GM13976 (cell line): ENCODE results near the gene BZW1.
"Not testable (repeated sequence)": the region's sequence is repeated elsewhere in the genome, so short reads cannot be mapped to it uniquely, and the experiment has no call there.

ENCODE experiments used
- DNase-seq: peaks from one replicate; pipeline ENCODE4 v3.0.0; 2012; ENCODE audit warnings: low spot score
- CTCF ChIP-seq: IDR thresholded peaks from 2 replicates; pipeline ENCODE4 v1.5.1; 2012; ENCODE audit warnings: borderline replicate concordance, mild to moderate bottlenecking; ENCODE audit not compliant: insufficient read depth; ENCODE audit errors: extremely low read depth, missing control alignments, control extremely low read depth
- in situ Hi-C: fragments of 300-500 bp; cut with MboI; formaldehyde crosslinking; loops from one replicate; pipeline ENCODE4 v1.12.0; 2022; ENCODE audit warnings: low sequenced_read_pairs, mixed read lengths, inconsistent platforms; ENCODE audit not compliant: unreplicated experiment

Gene BZW1

DNA sequence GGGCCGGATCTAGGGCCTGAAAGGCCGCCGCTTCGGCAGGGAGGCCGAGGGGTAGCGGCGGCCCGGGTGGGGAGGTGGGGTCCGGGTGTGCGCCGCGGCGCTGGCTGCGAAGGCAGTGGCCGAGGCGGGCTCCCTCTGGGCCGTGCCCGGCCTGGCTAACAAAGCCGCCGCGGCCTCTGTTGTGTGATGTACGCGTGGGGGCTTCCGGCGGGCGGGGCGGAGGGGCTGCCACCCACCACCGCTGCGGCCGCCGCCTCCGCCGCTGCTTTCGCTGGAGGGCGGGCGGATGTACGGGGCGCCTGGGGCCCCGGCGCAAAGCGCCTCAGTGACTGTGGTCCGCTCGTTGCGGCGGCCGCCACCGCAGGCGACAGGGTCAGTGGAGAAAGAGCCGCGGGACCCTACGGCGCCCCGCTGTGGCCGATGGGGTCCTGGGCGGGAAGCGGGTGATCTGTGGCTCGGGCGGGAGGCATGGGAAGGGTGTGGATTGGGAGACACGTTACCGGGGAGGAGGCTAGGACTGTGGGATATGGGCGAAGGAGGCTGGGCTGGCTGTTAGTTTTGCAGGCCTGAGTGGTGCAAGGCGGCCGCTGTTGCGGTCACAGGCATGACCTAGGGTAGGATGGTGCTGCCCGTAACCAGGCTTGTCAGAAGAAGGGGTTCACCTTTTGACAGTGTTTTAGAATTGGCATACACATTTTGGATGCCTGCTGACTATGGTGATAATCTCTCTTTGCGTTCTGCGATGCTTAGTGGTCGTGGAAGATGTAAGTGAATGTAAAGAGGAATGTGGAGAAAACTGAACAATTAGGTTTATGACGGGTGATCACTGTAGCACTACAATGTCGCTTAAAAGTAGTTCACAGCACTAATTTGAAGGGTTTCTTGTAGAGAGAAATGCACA, 662 bp downstream of the BZW1 start:
- peak; percentile 66 for TF ChIP-seq CTCF
- DNase-seq: peak; percentile 74
- in situ Hi-C loops: no loop called here

DNA sequence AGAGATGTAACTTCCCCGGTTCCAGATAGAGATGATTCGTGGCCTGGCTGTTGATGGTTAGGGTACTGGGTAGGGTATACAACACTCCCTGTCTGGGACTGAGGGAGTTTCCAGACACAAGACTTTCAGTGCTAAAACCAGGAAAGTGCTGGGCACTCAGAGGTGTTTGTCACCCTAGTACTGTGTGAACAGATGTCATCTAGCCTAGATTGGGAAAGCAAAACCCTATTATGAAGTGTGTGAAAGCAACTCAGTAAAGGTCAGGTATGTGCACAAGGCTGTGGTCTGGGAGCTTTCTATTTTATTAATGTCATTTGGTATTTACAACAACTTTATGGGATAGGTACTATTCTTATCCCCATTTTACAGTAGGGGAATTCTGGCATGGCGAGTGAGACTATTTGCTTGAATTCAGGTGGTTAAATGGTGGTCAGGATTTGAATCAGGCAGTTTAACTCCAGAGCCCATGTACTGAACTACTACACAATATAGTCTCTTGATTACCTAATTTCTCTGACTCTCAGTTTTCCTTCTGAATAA, 2.6 kb downstream of the BZW1 start:
- no peak for DNase-seq
- in situ Hi-C loops: no loop called here
- no peak for TF ChIP-seq CTCF

GRCh38 chr2:200814917-200815316, 3.2 kb downstream of the BZW1 start:
- no peak for TF ChIP-seq CTCF
- DNase-seq: no peak
- in situ Hi-C loops: no loop called here

DNA sequence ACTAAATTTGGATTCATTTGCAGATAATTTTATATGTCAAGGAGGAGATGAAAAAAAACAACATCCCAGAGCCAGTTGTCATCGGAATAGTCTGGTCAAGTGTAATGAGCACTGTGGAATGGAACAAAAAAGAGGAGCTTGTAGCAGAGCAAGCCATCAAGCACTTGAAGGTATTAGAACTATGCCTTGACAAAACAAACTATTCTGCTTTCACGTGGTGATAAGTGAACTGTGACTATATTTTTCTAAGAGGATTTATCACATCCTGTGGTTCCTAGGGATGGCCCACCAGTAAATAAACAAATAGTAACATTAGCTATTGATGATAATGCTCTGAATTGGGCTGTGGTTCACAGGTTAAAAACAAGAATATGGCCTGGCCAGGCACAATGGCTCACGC, 7.0 kb downstream of the BZW1 start:
- in situ Hi-C loops, DNase-seq: not testable (repeated sequence)

DNA sequence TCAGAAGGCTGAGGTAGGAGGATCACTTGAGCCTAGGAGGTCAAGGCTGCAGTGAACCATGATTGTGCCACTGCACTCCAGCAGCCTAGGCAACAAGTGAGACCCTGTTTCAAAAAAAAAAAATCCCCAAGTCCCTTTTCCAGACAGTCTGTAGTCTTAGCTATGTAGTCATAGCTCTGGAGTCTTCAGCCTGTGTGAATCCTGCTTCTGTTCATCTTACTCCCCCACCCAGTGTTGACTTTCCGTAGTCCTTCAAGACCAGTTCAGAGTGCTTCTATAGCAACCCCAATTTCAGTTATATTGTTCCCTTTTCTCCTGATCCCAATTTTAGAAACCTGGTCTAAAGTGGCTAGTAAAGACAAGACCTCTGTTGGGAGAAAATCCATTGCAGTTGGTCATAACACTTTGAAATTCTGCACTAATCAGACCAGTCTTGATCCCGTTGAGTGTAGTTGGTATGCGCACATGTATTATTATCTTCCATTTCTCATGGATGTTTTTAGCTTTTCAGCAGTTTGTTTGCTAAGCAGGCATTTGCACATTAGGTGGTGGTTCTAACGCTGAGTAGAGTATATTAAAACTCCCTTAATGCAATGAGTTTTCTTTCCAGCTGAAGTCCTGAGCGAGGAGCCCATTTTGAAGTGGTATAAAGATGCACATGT, 9.0 kb downstream of the BZW1 start:
- no peak for DNase-seq
- TF ChIP-seq CTCF: no peak
- in situ Hi-C loops: no loop called here

DNA sequence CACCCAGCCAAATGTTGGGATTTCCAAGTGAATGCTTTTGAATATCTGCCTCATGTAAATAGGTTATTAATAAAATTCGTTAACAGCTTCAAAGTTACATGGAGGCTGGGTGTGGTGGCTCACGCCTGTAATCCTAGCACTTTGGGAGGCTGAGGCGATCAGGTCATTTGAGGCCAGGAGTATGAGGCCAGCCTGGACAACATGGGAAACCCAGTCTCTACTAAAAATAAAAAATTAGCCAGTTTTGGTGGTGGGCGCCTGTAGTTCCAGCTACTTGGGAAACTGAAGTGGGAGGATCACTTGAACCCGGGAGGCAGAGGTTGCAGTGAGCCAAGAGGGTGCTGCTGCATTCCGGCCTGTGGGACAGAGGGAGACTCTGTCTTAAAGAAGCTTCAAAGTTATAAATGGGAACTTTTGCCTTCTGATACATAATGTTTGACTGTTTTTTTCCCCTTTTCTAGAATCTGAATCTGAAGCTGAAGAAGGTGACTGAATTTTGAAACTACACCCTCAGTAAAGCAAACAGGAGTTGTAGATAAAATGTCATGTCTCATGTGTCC, 10.1 kb downstream of the BZW1 start:
- in situ Hi-C loops: no loop called here
- no peak for TF ChIP-seq CTCF
- DNase-seq: no peak

DNA sequence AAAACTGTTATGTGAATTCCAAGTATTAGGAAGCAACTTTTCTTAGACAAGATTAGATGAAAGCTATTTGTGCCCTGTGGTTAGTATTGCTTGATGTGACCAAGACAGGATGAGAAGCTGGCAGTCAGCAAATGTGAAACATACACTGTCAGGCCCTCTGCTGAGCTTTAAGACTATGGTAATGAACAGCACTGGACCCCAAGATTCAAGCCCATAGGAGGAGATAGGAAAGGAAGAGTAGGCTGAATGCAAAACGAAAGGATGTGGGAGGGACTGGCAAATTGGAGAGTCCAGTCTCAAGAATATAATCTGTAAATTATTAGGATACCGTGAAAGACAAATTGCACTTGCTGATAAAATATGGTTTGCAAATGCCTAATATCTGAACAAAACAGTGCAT, 16.4 kb downstream of the BZW1 start:
- in situ Hi-C loops: no loop called here
- TF ChIP-seq CTCF: no peak
- DNase-seq: no peak
